BJ (cell line): ENCODE results near the gene CFH. TPM values are rescaled to one million over a fixed set of nuclear protein-coding genes. Genes with fewer than 3 reads are reported as not detected.

Experiments
- CTCF ChIA-PET: fragments of 350-600 bp; formaldehyde crosslinking; extraction: SDS; loops from one replicate; lab custom pipeline; 2021; ENCODE audit warnings: antibody characterized with exemption, inconsistent platforms; lab: Yijun Ruan, JAX
- POLR2A ChIA-PET: fragments of 300-600 bp; sonication (Branson Sonifier 250); formaldehyde crosslinking; extraction: SDS; loops from one replicate; lab custom pipeline; 2021; ENCODE audit warnings: antibody characterized with exemption; lab: Charles Lee
- DNase-seq: peaks from one replicate; pipeline ENCODE4 v3.0.0-alpha.2; 2011; ENCODE audit warnings: low read depth
- H3K27me3 ChIP-seq: 2 replicates; pipeline ENCODE4 v1.6.0; 2011; ENCODE audit warnings: low read length; ENCODE audit not compliant: control insufficient read depth, insufficient read depth
- H3K36me3 ChIP-seq: 2 replicates; pipeline ENCODE4 v1.5.1; 2011; ENCODE audit warnings: low read length; ENCODE audit not compliant: control insufficient read depth, insufficient read depth
- H3K4me3 ChIP-seq: 2 replicates; pipeline ENCODE4 v1.5.1; 2011; ENCODE audit warnings: low read depth, mild to moderate bottlenecking, control low read depth, low read length
- CTCF ChIP-seq: IDR thresholded peaks from 2 replicates; pipeline ENCODE4 v1.5.1; 2011; ENCODE audit warnings: low read depth, mild to moderate bottlenecking, control low read depth, inconsistent platforms, low read length, moderate library complexity; ENCODE audit not compliant: insufficient read depth
- polyA plus RNA-seq: library from polyadenylated mRNA; depleted of rRNA; stranded (reverse); fragments of >200 nt; gene quantifications from 2 replicates; pipeline ENCODE4 v1.2.3, GENCODE V29; 2011

The CFH gene
- polyA plus RNA-seq, 1 experiment: 13.6 TPM

DNA sequence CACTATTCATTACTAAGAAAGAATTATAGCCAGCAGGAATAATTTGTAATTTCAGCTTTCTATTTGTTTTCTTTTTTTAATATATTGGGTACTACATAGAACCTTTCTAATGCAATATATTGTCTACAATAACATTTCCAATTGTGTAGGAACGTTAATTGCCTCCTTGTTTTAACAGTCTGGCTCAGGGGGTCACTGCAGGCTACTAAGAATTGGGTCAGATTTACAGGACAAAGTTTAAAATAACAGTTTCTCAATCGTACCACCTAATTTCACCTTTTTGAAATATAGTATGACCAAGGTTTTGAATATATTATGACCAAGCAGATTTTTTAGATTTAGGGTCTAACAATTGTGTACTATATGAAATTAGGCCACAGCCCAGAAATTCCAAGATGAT, 2.4 kb downstream of the CFH start:
- Histone ChIP-seq H3K27me3 (no peaks in the 10 kb centered on the region), H3K36me3 (no peaks in the 10 kb centered on the region), H3K4me3 (no peak overlapping the region)
- no peak for TF ChIP-seq CTCF
- ChIA-PET POLR2A (no interaction called here), CTCF (no interaction called here)
- DNase-seq: no peak

GRCh38 chr1:196655071-196655470, 3.2 kb downstream of the CFH start:
- DNase-seq: no peak
- POLR2A ChIA-PET: no interaction called here
- H3K27me3 ChIP-seq: no peaks in the 10 kb centered on the region
- CTCF ChIA-PET: interaction anchor here (2.0 kb wide), 1 partner anchor 299 kb away, joined by 6 read pairs; no protein-coding TSS in a partner anchor
- no peaks in the 10 kb centered on the region for H3K36me3 ChIP-seq
- H3K4me3 ChIP-seq: no peak overlapping the region
- no peak for TF ChIP-seq CTCF

DNA sequence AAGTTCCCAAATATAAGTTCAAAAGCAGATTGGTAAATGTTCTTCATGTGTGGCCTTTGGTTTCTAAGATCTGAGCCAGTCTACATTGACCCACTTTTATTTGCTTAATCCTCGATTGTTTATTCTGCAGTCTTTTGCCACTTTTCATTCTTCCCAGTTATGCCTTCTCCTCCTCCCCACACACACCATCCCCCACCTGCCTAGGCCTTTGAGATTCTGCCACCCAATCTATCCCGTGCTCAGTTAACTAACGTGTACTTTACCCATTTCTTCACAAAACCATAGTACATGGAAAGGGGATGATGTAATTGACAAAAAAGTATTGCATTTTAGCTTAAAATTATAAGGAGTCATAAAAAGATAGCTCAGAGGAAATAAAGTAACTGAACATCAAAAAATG, 3.7 kb downstream of the CFH start:
- CTCF ChIA-PET: interaction anchor here (2.0 kb wide), 1 partner anchor 300 kb away, joined by 6 read pairs; no protein-coding TSS in a partner anchor
- POLR2A ChIA-PET: no interaction called here
- no peaks in the 10 kb centered on the region for H3K27me3 ChIP-seq
- no peaks in the 10 kb centered on the region for H3K36me3 ChIP-seq
- no peak overlapping the region for H3K4me3 ChIP-seq
- DNase-seq: no peak
- no peak for TF ChIP-seq CTCF

DNA sequence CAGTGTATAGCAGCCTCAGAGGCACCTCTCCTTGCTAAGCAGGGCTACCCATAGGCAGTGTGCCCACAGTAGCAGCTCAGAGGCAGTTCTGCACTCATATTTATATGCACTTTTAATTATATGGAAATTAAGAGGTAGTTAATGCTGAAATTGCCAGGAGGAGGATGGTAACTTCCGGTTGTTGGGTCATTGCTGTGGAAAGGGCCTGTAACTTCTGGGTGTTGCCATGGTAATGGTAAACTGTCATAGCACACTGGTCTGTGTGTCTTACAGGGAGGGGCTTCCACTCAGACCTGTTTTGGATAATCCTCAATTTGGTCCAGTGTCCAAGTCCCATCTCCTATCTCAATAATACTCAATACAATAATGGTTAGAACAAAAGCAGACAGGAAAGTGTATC, 7.6 kb downstream of the CFH start:
- H3K27me3 ChIP-seq: no peaks in the 10 kb centered on the region
- no peak for TF ChIP-seq CTCF
- DNase-seq: no peak
- H3K4me3 ChIP-seq: no peak overlapping the region
- CTCF ChIA-PET: interaction anchor here (1.0 to 1.8 kb wide), 3 partner anchors 11 to 346 kb away, joined by 3 to 9 read pairs (median 4); no protein-coding TSS in a partner anchor
- H3K36me3 ChIP-seq: no peaks in the 10 kb centered on the region
- POLR2A ChIA-PET: no interaction called here

DNA sequence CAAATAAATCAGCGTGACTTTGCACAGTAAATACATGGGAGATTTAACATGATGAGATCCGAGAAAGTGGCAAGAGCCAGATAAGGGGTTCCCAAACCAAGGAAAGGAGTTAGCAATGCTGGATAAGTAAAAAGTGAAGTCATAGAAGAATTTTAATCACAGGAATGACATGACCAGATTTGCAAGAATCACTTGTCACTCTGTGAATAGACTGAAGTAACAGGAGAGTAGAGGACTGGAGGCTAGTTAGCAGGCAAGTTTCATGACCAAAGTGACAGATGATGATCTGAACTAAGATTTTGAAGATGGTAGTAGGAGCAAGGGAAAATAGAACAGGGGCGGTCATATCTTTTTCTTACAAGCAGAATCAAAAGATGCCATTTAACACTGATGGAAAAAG, 8.4 kb downstream of the CFH start:
- Histone ChIP-seq H3K27me3 (no peaks in the 10 kb centered on the region), H3K36me3 (no peaks in the 10 kb centered on the region), H3K4me3 (no peak overlapping the region)
- no peak for DNase-seq
- CTCF ChIA-PET: interaction anchor here (0.6 to 3.5 kb wide), 12 partner anchors 10 to 705 kb away, joined by 3 to 49 read pairs (median 5); no protein-coding TSS in a partner anchor
- POLR2A ChIA-PET: no interaction called here
- TF ChIP-seq CTCF: no peak
